ENCODE results near the gene USH1C. TPM values are rescaled to one million over a fixed set of nuclear protein-coding genes. Genes with fewer than 3 reads are reported as not detected.

The USH1C gene
- total RNA-seq, 1 experiment from 2014 or later, result 17.5 TPM

GRCh38 chr11:17498475-17498874, 45.7 kb downstream of the USH1C start:
- CTCF ChIA-PET, result interaction anchor here (1.2 kb wide), 1 partner anchor 27 kb away, joined by 3 read pairs; no protein-coding TSS in a partner anchor
- Mint-ChIP-seq H3K4me1 (ENCODE audit: low read depth, unreplicated experiment) (no peaks in the 10 kb centered on the region), H3K4me3 (ENCODE audit: low read depth, unreplicated experiment) (no peak overlapping the region), H3K36me3 (ENCODE audit: insufficient read depth, unreplicated experiment) (no peaks in the 10 kb centered on the region), H3K9me3 (ENCODE audit: low read depth, unreplicated experiment) (no peaks in the 10 kb centered on the region), H3K27me3 (ENCODE audit: unreplicated experiment) (no peaks in the 10 kb centered on the region), H3K27ac (ENCODE audit: unreplicated experiment) (no peak overlapping the region)
- no peak for TF ChIP-seq CTCF (IDR thresholded peaks at IDR 0.05; ENCODE audit: unreplicated experiment)
- no peak for DNase-seq
- BruUV-seq (replicated peaks), result no TSS peak
- intact Hi-C loops (cut with micrococcal nuclease; ENCODE audit: unreplicated experiment), result no loop called here

GRCh38 chr11:17498058-17498457, 46.2 kb downstream of the USH1C start:
- Mint-ChIP-seq H3K36me3 (ENCODE audit: insufficient read depth, unreplicated experiment) (no peaks in the 10 kb centered on the region), H3K27ac (ENCODE audit: unreplicated experiment) (no peak overlapping the region), H3K9me3 (ENCODE audit: low read depth, unreplicated experiment) (no peaks in the 10 kb centered on the region), H3K27me3 (ENCODE audit: unreplicated experiment) (no peaks in the 10 kb centered on the region), H3K4me1 (ENCODE audit: low read depth, unreplicated experiment) (no peaks in the 10 kb centered on the region), H3K4me3 (ENCODE audit: low read depth, unreplicated experiment) (no peak overlapping the region)
- CTCF ChIA-PET, result no interaction called here
- intact Hi-C loops (cut with micrococcal nuclease; ENCODE audit: unreplicated experiment), result no loop called here
- no TSS peak for BruUV-seq (replicated peaks)
- TF ChIP-seq CTCF (IDR thresholded peaks at IDR 0.05; ENCODE audit: unreplicated experiment), result no peak
- no peak for DNase-seq

- intact Hi-C loops (cut with micrococcal nuclease; ENCODE audit: unreplicated experiment), result no loop called here
- DNase-seq, result no peak
- Mint-ChIP-seq H3K27ac (ENCODE audit: unreplicated experiment) (no peak overlapping the region), H3K4me3 (ENCODE audit: low read depth, unreplicated experiment) (no peak overlapping the region), H3K27me3 (ENCODE audit: unreplicated experiment) (peaks cover 10% of the 10 kb centered on the region), H3K4me1 (ENCODE audit: low read depth, unreplicated experiment) (no peaks in the 10 kb centered on the region), H3K9me3 (ENCODE audit: low read depth, unreplicated experiment) (no peaks in the 10 kb centered on the region), H3K36me3 (ENCODE audit: insufficient read depth, unreplicated experiment) (no peaks in the 10 kb centered on the region)
- no peak for TF ChIP-seq CTCF (IDR thresholded peaks at IDR 0.05; ENCODE audit: unreplicated experiment)
- no TSS peak for BruUV-seq (replicated peaks)
- CTCF ChIA-PET, result interaction anchor here (1.3 kb wide), 1 partner anchor 108 kb away, joined by 3 read pairs; the partner anchor contains the start of gene KCNJ11
These were observed 47.8 kb downstream of the USH1C start for GRCh38 chr11:17496406-17496805.

GRCh38 chr11:17494019-17494418, 50.2 kb downstream of the USH1C start:
- CTCF ChIA-PET, result interaction anchor here (0.5 to 1.1 kb wide), 2 partner anchors 106 to 252 kb away, joined by 3 to 4 read pairs; partner anchors contain the start of gene KCNJ11

More at GRCh38 chr11:17494019-17494418, 50.2 kb downstream of the USH1C start:
- DNase-seq, result no peak
- Mint-ChIP-seq H3K4me1 (ENCODE audit: low read depth, unreplicated experiment) (no peaks in the 10 kb centered on the region), H3K36me3 (ENCODE audit: insufficient read depth, unreplicated experiment) (no peaks in the 10 kb centered on the region), H3K4me3 (ENCODE audit: low read depth, unreplicated experiment) (no peak overlapping the region), H3K27me3 (ENCODE audit: unreplicated experiment) (peaks cover 34% of the 10 kb centered on the region), H3K27ac (ENCODE audit: unreplicated experiment) (no peak overlapping the region), H3K9me3 (ENCODE audit: low read depth, unreplicated experiment) (no peaks in the 10 kb centered on the region)
- no peak for TF ChIP-seq CTCF (IDR thresholded peaks at IDR 0.05; ENCODE audit: unreplicated experiment)
- intact Hi-C loops (cut with micrococcal nuclease; ENCODE audit: unreplicated experiment), result no loop called here
- BruUV-seq (replicated peaks), result no TSS peak
